ENCODE results near the gene RGL2. TPM values are rescaled to one million over a fixed set of nuclear protein-coding genes. Genes with fewer than 3 reads are reported as not detected.
A peak's percentile ranks its signal among the peaks of the same experiment; 100 is the strongest.

Gene RGL2
- total and polyA plus RNA-seq, 10 of the 15 experiments (the other 5 are each of a cell fraction or from before 2014, with no cell fraction given), result 0.84 to 21.2 (median 6.8) TPM

- TF ChIP-seq ELK1 (IDR thresholded peaks at IDR 0.05; ENCODE audit: low read depth, low read length) (peak; percentile 50; the same call in 1 of the 2 replicates), CTCF (IDR thresholded peaks at IDR 0.05 in 2 of 3, conservative IDR thresholded peaks at IDR 0.05 in 1 of 3; ENCODE audit: control insufficient read depth in 2 of 3, extremely low read depth in 1 of 3, insufficient read depth in 1 of 3, low read depth in 3 of 3, low read length in 3 of 3) (peak in 2 of 3 experiments; percentile 7 to 28; a peak in 2 of 6 replicates), NKRF (conservative IDR thresholded peaks at IDR 0.05) (no peak; the same call in 1 of the 2 replicates), TCF12 (IDR thresholded peaks at IDR 0.05; ENCODE audit: low read depth, low read length) (0 out of 2 replicates have a peak, but pooled peaks have one; percentile 37), NFXL1 (IDR thresholded peaks at IDR 0.05; ENCODE audit: borderline replicate concordance) (no peak), PBX3 (IDR thresholded peaks at IDR 0.05; ENCODE audit: insufficient replicate concordance, low read depth, low read length) (peak; percentile 90), CBX3 (IDR thresholded peaks at IDR 0.05; ENCODE audit: borderline replicate concordance, low read depth) (no peak), RCOR1 (conservative IDR thresholded peaks at IDR 0.05; ENCODE audit: low read depth, low read length) (no peak), HDAC2 (IDR thresholded peaks at IDR 0.05) (no peak), TCF7 (IDR thresholded peaks at IDR 0.05; ENCODE audit: borderline replicate concordance) (no peak), PAX8 (IDR thresholded peaks at IDR 0.05) (no peak), LARP7 (IDR thresholded peaks at IDR 0.05) (no peak; the same call in 1 of the 2 replicates), MTA2 (IDR thresholded peaks at IDR 0.05; ENCODE audit: low read depth) (0 out of 2 replicates have a peak, but pooled peaks have one; percentile 30), USF2 (IDR thresholded peaks at IDR 0.05; ENCODE audit: borderline replicate concordance, low read depth, low read length) (no peak), TCF3 (IDR thresholded peaks at IDR 0.05; ENCODE audit: borderline replicate concordance, insufficient read depth, low read depth, low read length) (no peak), SMAD1 (IDR thresholded peaks at IDR 0.05; ENCODE audit: low read depth, partially characterized antibody) (peak; percentile 20), BRCA1 (IDR thresholded peaks at IDR 0.05; ENCODE audit: low read depth, low read length) (no peak), NR2C1 (IDR thresholded peaks at IDR 0.05) (no peak)
These were observed 49.6 kb downstream of the RGL2 start (continued) for GRCh38 chr6:33248932-33249731.
